Measurements from ENCODE around the gene MDN1.

DNA sequence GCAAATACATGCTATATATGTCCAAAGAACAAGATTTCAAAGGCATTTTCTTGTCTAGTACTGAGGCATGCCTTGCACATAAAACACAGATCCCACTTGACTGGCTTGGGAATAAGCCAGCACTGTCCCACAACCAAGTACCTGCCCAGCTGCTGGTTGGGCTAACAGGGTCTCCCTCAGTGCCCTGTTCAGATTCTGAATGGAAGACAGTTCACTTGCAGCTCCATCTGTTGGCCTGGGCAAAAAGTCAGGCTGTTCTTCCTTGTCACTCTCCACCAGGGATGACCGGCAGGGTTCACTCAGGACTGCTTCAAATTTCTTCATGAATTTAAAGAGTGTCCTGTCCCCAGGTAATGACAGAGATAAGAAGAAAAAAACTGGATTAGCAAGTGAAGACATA is 136.6 kb downstream of the MDN1 start:
- TF ChIP-seq, protein P1, sequence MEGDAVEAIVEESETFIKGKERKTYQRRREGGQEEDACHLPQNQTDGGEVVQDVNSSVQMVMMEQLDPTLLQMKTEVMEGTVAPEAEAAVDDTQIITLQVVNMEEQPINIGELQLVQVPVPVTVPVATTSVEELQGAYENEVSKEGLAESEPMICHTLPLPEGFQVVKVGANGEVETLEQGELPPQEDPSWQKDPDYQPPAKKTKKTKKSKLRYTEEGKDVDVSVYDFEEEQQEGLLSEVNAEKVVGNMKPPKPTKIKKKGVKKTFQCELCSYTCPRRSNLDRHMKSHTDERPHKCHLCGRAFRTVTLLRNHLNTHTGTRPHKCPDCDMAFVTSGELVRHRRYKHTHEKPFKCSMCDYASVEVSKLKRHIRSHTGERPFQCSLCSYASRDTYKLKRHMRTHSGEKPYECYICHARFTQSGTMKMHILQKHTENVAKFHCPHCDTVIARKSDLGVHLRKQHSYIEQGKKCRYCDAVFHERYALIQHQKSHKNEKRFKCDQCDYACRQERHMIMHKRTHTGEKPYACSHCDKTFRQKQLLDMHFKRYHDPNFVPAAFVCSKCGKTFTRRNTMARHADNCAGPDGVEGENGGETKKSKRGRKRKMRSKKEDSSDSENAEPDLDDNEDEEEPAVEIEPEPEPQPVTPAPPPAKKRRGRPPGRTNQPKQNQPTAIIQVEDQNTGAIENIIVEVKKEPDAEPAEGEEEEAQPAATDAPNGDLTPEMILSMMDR (IDR thresholded peaks at IDR 0.05): no peak
- no peak for TF ChIP-seq POLR2A (IDR thresholded peaks at IDR 0.05)

Data from uterus (tissue), 2 donors.